Activated CD4-positive, alpha-beta T cell treated with anti-CD3 and anti-CD28 coated beads, Interleukin-2, Interleukin-4, amounts not matched to agents 100 ng/mL and 50 ng/mL, durations not matched to agents 16 hours and 8 hours (primary cell): Measurements from ENCODE around the gene TXNIP.
A peak's percentile ranks its signal among the peaks of the same experiment; 100 is the strongest.

Source experiments
- DNase-seq: peaks from one replicate; pipeline ENCODE4 v3.0.0-alpha.2; 2020; ENCODE audit warnings: low spot score

Gene TXNIP

GRCh38 chr1:146010126-146010738 is 13.9 kb upstream of the TXNIP start:
- DNase-seq = no peak

GRCh38 chr1:146007489-146008133 is 11.2 kb upstream of the TXNIP start:
- DNase-seq = no peak

- no peak for DNase-seq
Observed at GRCh38 chr1:146001709-146002108, 5.3 kb upstream of the TXNIP start.

GRCh38 chr1:145999321-146000024 is 3.1 kb upstream of the TXNIP start:
- DNase-seq = no peak

GRCh38 chr1:145997718-145998023 is 1.3 kb upstream of the TXNIP start:
- DNase-seq = no peak

- DNase-seq = peak; percentile 66
Observed at GRCh38 chr1:145997016-145997717, 788 bp upstream of the TXNIP start.

GRCh38 chr1:145995964-145996432 is 381 bp downstream of the TXNIP start:
- DNase-seq = no peak

GRCh38 chr1:145995148-145995881 is 1.1 kb downstream of the TXNIP start:
- no peak for DNase-seq

- DNase-seq = peak; percentile 46
Observed at GRCh38 chr1:145994391-145995120, 1.8 kb downstream of the TXNIP start.

GRCh38 chr1:145993618-145994390 is 2.6 kb downstream of the TXNIP start:
- DNase-seq = no peak

- no peak for DNase-seq
Observed at GRCh38 chr1:145992958-145993617, 3.3 kb downstream of the TXNIP start.

GRCh38 chr1:145992502-145992936 is 3.9 kb downstream of the TXNIP start:
- DNase-seq = no peak

GRCh38 chr1:145991735-145992412 is 4.5 kb downstream of the TXNIP start:
- DNase-seq = no peak

- no peak for DNase-seq
Observed at GRCh38 chr1:145990249-145990855, 6.0 kb downstream of the TXNIP start.

- DNase-seq = no peak
Observed at GRCh38 chr1:145988773-145989172, 7.6 kb downstream of the TXNIP start.

- DNase-seq = no peak
Observed at GRCh38 chr1:145987926-145988325, 8.5 kb downstream of the TXNIP start.

GRCh38 chr1:145986551-145986950 is 9.8 kb downstream of the TXNIP start:
- no peak for DNase-seq

GRCh38 chr1:145985502-145986439 is 10.6 kb downstream of the TXNIP start:
- DNase-seq = no peak
